HepG2 (cell line): ENCODE data around the gene DENND4B. TPM values are rescaled to one million over a fixed set of nuclear protein-coding genes. Genes with fewer than 3 reads are reported as not detected.
A peak's percentile ranks its signal among the peaks of the same experiment; 100 is the strongest.

ENCODE experiments used
- CTCF ChIP-seq: sonication (generic); formaldehyde crosslinking; IDR thresholded peaks from 2 replicates; pipeline ENCODE4 v1.5.0; 2020; ENCODE audit warnings: mild to moderate bottlenecking, missing genetic modification reagents, moderate library complexity
- EHMT2 ChIP-seq: fragments of 200-600 bp; sonication (generic); IDR thresholded peaks from 2 replicates; pipeline ENCODE4 v1.7.0; 2017; ENCODE audit warnings: antibody characterized with exemption, low read depth, low read length, borderline replicate concordance
- FOXO1 ChIP-seq: sonication (generic); formaldehyde crosslinking; IDR thresholded peaks from 2 replicates; pipeline ENCODE4 v1.4.0; 2020; ENCODE audit warnings: missing genetic modification reagents
- FOXP4 ChIP-seq: sonication (generic); formaldehyde crosslinking; IDR thresholded peaks from 2 replicates; pipeline ENCODE4 v1.4.0; 2020; ENCODE audit warnings: missing genetic modification reagents
- GPN1 ChIP-seq: sonication (generic); formaldehyde crosslinking; IDR thresholded peaks from 2 replicates; pipeline ENCODE4 v1.5.1; 2020; ENCODE audit warnings: missing genetic modification reagents, borderline replicate concordance
- HDAC2 ChIP-seq: sonication (generic); formaldehyde crosslinking; IDR thresholded peaks from 2 replicates; pipeline ENCODE4 v1.4.0; 2020; ENCODE audit warnings: missing genetic modification reagents
- ISL2 ChIP-seq: sonication (generic); formaldehyde crosslinking; IDR thresholded peaks from 2 replicates; pipeline ENCODE4 v1.5.0; 2020; ENCODE audit warnings: missing genetic modification reagents
- KDM5A ChIP-seq: fragments of 200-600 bp; sonication (generic); IDR thresholded peaks from 2 replicates; pipeline ENCODE4 v1.7.0; 2018; ENCODE audit warnings: antibody characterized with exemption, mild to moderate bottlenecking, low read length, borderline replicate concordance
- MEF2D ChIP-seq: sonication (generic); formaldehyde crosslinking; IDR thresholded peaks from 2 replicates; pipeline ENCODE4 v1.5.1; 2020; ENCODE audit warnings: mild to moderate bottlenecking, missing genetic modification reagents
- PAF1 ChIP-seq: IDR thresholded peaks from 2 replicates; pipeline ENCODE4 v1.6.1; 2016; ENCODE audit warnings: missing genetic modification reagents, missing compliant biosample characterization
- SNAPC5 ChIP-seq: sonication (generic); formaldehyde crosslinking; IDR thresholded peaks from 2 replicates; pipeline ENCODE4 v1.8.1; 2023; ENCODE audit warnings: mild to moderate bottlenecking, missing genetic modification reagents, borderline replicate concordance
- TAF15 ChIP-seq: fragments of 200-400 bp; formaldehyde crosslinking; IDR thresholded peaks from one replicate; pipeline ENCODE4 v1.6.1; 2018; ENCODE audit warnings: mild to moderate bottlenecking, low read depth, low read length; ENCODE audit not compliant: poor library complexity, severe bottlenecking
- TCF7L2 ChIP-seq: IDR thresholded peaks from 2 replicates; pipeline ENCODE4 v1.6.1; 2011; ENCODE audit warnings: mild to moderate bottlenecking, low read depth, low read length, moderate library complexity
- ZBTB33 ChIP-seq: sonication (generic); formaldehyde crosslinking; IDR thresholded peaks from 2 replicates; pipeline ENCODE4 v1.4.0; 2020; ENCODE audit warnings: missing genetic modification reagents
- ZBTB42 ChIP-seq: sonication (generic); formaldehyde crosslinking; IDR thresholded peaks from 2 replicates; pipeline ENCODE4 v1.5.0; 2020; ENCODE audit warnings: mild to moderate bottlenecking, missing genetic modification reagents
- ZBTB7B ChIP-seq: sonication (generic); formaldehyde crosslinking; IDR thresholded peaks from 2 replicates; pipeline ENCODE4 v1.4.0; 2020; ENCODE audit warnings: missing genetic modification reagents
- ZFP90 ChIP-seq: sonication (generic); formaldehyde crosslinking; IDR thresholded peaks from 2 replicates; pipeline ENCODE4 v1.8.0; 2022; ENCODE audit warnings: missing genetic modification reagents, mild to moderate bottlenecking, inconsistent platforms, borderline replicate concordance
- ZNF121 ChIP-seq: sonication (generic); formaldehyde crosslinking; IDR thresholded peaks from 2 replicates; pipeline ENCODE4 v1.5.0; 2020; ENCODE audit warnings: mild to moderate bottlenecking, missing genetic modification reagents
- ZNF251 ChIP-seq: sonication (generic); formaldehyde crosslinking; IDR thresholded peaks from 2 replicates; pipeline ENCODE4 v1.9.0; 2021; ENCODE audit warnings: mild to moderate bottlenecking, missing genetic modification reagents
- ZNF704 ChIP-seq: sonication (generic); formaldehyde crosslinking; IDR thresholded peaks from 2 replicates; pipeline ENCODE4 v1.8.1; 2023; ENCODE audit warnings: mild to moderate bottlenecking, inconsistent platforms, moderate library complexity, missing genetic modification reagents, borderline replicate concordance
- ZSCAN5A ChIP-seq: sonication (generic); formaldehyde crosslinking; IDR thresholded peaks from 2 replicates; pipeline ENCODE4 v1.8.0; 2022; ENCODE audit warnings: mild to moderate bottlenecking, missing genetic modification reagents, borderline replicate concordance
- polyA plus RNA-seq, 8 experiments: library from polyadenylated mRNA; depleted of rRNA in 3 of 8; stranded (reverse) in 7 of 8; unstranded in 1 of 8; fragments of >200 nt; fragmentation: Illumina TruSeq in 4 of 8; extraction: Trizol in 4 of 8; gene quantifications; 2 replicates each; pipeline versions ENCODE4 v1.2.1 to v1.2.3, GENCODE V29; 2011 to 2016; ENCODE audit warnings: low read depth in 4 of 8, missing spikeins in 1 of 8, mixed read lengths in 1 of 8; ENCODE audit not compliant: insufficient read depth in 1 of 8
- total RNA-seq, 5 experiments: library from RNA; depleted of rRNA; stranded (reverse); fragments of >200 nt; fragmentation: Illumina TruSeq; extraction: Trizol; gene quantifications; 2 replicates each; pipeline ENCODE4 v1.2.3, GENCODE V29; 2016; ENCODE audit warnings: low read depth in 1 of 5

DENND4B gene
- total and polyA plus RNA-seq, 2 of the 13 experiments (the other 11 are each of a cell fraction or from before 2014, with no cell fraction given): 15.1 to 20.3 TPM

- peak; percentile 13 for TF ChIP-seq CTCF (CRISPR knock-in tag)
- TF ChIP-seq ZNF704 (CRISPR knock-in tag): no peak
- peak; percentile 43; the same call in 1 of the 2 replicates for TF ChIP-seq ZBTB42 (CRISPR knock-in tag)
- no peak for TF ChIP-seq KDM5A
- TF ChIP-seq ZNF121 (CRISPR knock-in tag): no peak
- TF ChIP-seq FOXO1: no peak
- no peak for TF ChIP-seq EHMT2
- 0 out of 2 replicates have a peak, but pooled peaks have one; percentile 16 for TF ChIP-seq ZBTB7B
- TF ChIP-seq MEF2D (CRISPR knock-in tag): no peak
- TF ChIP-seq GPN1 (CRISPR knock-in tag): no peak
- TF ChIP-seq ZNF251 (CRISPR knock-in tag): no peak
- TF ChIP-seq ISL2: no peak; the same call in 1 of the 2 replicates
- no peak for TF ChIP-seq PAF1 (CRISPR knock-in tag)
- TF ChIP-seq TCF7L2: no peak
- TF ChIP-seq SNAPC5 (CRISPR knock-in tag): no peak
- TF ChIP-seq ZSCAN5A: no peak
- no peak for TF ChIP-seq ZFP90
- peak; percentile 34; the same call in 1 of the 2 replicates for TF ChIP-seq HDAC2
- TF ChIP-seq FOXP4 (CRISPR knock-in tag): no peak
- no peak for TF ChIP-seq ZBTB33
- TF ChIP-seq TAF15: no peak
These were observed 510 bp downstream of the DENND4B start (continued) for GRCh38 chr1:153945795-153946621.
